ENCODE data around the gene SETD5.

- TF ChIP-seq, protein P1, sequence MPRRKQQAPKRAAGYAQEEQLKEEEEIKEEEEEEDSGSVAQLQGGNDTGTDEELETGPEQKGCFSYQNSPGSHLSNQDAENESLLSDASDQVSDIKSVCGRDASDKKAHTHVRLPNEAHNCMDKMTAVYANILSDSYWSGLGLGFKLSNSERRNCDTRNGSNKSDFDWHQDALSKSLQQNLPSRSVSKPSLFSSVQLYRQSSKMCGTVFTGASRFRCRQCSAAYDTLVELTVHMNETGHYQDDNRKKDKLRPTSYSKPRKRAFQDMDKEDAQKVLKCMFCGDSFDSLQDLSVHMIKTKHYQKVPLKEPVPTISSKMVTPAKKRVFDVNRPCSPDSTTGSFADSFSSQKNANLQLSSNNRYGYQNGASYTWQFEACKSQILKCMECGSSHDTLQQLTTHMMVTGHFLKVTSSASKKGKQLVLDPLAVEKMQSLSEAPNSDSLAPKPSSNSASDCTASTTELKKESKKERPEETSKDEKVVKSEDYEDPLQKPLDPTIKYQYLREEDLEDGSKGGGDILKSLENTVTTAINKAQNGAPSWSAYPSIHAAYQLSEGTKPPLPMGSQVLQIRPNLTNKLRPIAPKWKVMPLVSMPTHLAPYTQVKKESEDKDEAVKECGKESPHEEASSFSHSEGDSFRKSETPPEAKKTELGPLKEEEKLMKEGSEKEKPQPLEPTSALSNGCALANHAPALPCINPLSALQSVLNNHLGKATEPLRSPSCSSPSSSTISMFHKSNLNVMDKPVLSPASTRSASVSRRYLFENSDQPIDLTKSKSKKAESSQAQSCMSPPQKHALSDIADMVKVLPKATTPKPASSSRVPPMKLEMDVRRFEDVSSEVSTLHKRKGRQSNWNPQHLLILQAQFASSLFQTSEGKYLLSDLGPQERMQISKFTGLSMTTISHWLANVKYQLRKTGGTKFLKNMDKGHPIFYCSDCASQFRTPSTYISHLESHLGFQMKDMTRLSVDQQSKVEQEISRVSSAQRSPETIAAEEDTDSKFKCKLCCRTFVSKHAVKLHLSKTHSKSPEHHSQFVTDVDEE (CRISPR knock-in tag; IDR thresholded peaks at IDR 0.05) = no peak
- TF ChIP-seq OSR1 (CRISPR knock-in tag; IDR thresholded peaks at IDR 0.05) (no peak), ZFP3 (CRISPR knock-in tag; IDR thresholded peaks at IDR 0.05) (no peak), ZNF565 (CRISPR knock-in tag; conservative IDR thresholded peaks at IDR 0.05; ENCODE audit: low read depth) (no peak), ZFP30 (CRISPR knock-in tag; IDR thresholded peaks at IDR 0.05) (no peak), ARNTL (CRISPR knock-in tag; IDR thresholded peaks at IDR 0.05; ENCODE audit: borderline replicate concordance, low read depth) (no peak)
- TF ChIP-seq, protein P2, sequence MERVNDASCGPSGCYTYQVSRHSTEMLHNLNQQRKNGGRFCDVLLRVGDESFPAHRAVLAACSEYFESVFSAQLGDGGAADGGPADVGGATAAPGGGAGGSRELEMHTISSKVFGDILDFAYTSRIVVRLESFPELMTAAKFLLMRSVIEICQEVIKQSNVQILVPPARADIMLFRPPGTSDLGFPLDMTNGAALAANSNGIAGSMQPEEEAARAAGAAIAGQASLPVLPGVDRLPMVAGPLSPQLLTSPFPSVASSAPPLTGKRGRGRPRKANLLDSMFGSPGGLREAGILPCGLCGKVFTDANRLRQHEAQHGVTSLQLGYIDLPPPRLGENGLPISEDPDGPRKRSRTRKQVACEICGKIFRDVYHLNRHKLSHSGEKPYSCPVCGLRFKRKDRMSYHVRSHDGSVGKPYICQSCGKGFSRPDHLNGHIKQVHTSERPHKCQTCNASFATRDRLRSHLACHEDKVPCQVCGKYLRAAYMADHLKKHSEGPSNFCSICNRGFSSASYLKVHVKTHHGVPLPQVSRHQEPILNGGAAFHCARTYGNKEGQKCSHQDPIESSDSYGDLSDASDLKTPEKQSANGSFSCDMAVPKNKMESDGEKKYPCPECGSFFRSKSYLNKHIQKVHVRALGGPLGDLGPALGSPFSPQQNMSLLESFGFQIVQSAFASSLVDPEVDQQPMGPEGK (CRISPR knock-in tag; IDR thresholded peaks at IDR 0.05; ENCODE audit: borderline replicate concordance) = no peak
- TF ChIP-seq, protein P3, sequence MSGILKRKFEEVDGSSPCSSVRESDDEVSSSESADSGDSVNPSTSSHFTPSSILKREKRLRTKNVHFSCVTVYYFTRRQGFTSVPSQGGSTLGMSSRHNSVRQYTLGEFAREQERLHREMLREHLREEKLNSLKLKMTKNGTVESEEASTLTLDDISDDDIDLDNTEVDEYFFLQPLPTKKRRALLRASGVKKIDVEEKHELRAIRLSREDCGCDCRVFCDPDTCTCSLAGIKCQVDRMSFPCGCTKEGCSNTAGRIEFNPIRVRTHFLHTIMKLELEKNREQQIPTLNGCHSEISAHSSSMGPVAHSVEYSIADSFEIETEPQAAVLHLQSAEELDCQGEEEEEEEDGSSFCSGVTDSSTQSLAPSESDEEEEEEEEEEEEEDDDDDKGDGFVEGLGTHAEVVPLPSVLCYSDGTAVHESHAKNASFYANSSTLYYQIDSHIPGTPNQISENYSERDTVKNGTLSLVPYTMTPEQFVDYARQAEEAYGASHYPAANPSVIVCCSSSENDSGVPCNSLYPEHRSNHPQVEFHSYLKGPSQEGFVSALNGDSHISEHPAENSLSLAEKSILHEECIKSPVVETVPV (CRISPR knock-in tag; IDR thresholded peaks at IDR 0.05) = no peak
These were observed 127.7 kb downstream of the SETD5 start for GRCh38 chr3:9525078-9525477.
